SU-DHL-6 (cell line): ENCODE measurements around the gene RIN1.

ENCODE experiments used
- H2AFZ ChIP-seq: fragments of 200-600 bp; sonication (generic); 2 replicates; pipeline ENCODE4 v1.6.1; 2014; ENCODE audit warnings: low read depth, mild to moderate bottlenecking, moderate library complexity, mixed read lengths, antibody characterized with exemption, low read length; ENCODE audit not compliant: severe bottlenecking
- H3F3A ChIP-seq: fragments of 200-600 bp; shearing (Covaris generic); 2 replicates; pipeline ENCODE4 v1.6.0; 2016; ENCODE audit warnings: antibody characterized with exemption, mild to moderate bottlenecking; ENCODE audit not compliant: insufficient read depth
- H3K27ac ChIP-seq: fragments of 200-600 bp; sonication (generic); 2 replicates; pipeline ENCODE4 v1.5.1; 2016; ENCODE audit warnings: low read depth, mild to moderate bottlenecking, low read length, moderate library complexity, mixed read lengths
- H3K27me3 ChIP-seq: fragments of 200-600 bp; sonication (generic), shearing (Covaris generic); 2 replicates; pipeline ENCODE4 v1.6.0; 2014; ENCODE audit warnings: mild to moderate bottlenecking, low read length
- H3K36me3 ChIP-seq: fragments of 200-600 bp; sonication (generic); 2 replicates; pipeline ENCODE4 v1.6.1; 2014; ENCODE audit warnings: mild to moderate bottlenecking, low read length, mixed read lengths
- H3K4me2 ChIP-seq: fragments of 300-600, 200-600 bp; shearing (Covaris generic), sonication (generic); 2 replicates; pipeline ENCODE4 v1.6.0; 2014; ENCODE audit warnings: low read length, low read depth, mild to moderate bottlenecking; ENCODE audit not compliant: poor library complexity, severe bottlenecking
- H3K4me3 ChIP-seq: fragments of 200-600 bp; sonication (generic); 2 replicates; pipeline ENCODE4 v1.5.1; 2014; ENCODE audit warnings: antibody characterized with exemption, low read length, mild to moderate bottlenecking, mixed read lengths; ENCODE audit not compliant: insufficient read depth, poor library complexity, severe bottlenecking
- H3K79me2 ChIP-seq: fragments of 200-600 bp; sonication (generic); 2 replicates; pipeline ENCODE4 v1.6.1; 2014; ENCODE audit warnings: mild to moderate bottlenecking, low read length, moderate library complexity; ENCODE audit not compliant: insufficient read depth
- H3K9ac ChIP-seq: fragments of 200-600 bp; sonication (generic); 2 replicates; pipeline ENCODE4 v1.7.0; 2014; ENCODE audit warnings: mild to moderate bottlenecking, low read length
- H3K9me2 ChIP-seq: fragments of 200-600 bp; sonication (generic); replicated peaks from 2 replicates; pipeline ENCODE4 v1.6.1; 2014; ENCODE audit warnings: low read length; ENCODE audit not compliant: insufficient read depth
- H3K9me3 ChIP-seq: fragments of 200-600 bp; sonication (generic); 2 replicates; pipeline ENCODE4 v1.6.1; 2014; ENCODE audit warnings: low read length, mixed read lengths; ENCODE audit not compliant: insufficient read depth
- H4K20me1 ChIP-seq: fragments of 200-600 bp; sonication (generic); 2 replicates; pipeline ENCODE4 v1.6.1; 2014; ENCODE audit warnings: low read depth, mild to moderate bottlenecking, antibody characterized with exemption, low read length, moderate library complexity, mixed read lengths
- EZH2phosphoT487 ChIP-seq: fragments of 200-600 bp; sonication (generic), shearing (Covaris generic); conservative IDR thresholded peaks from 2 replicates; pipeline ENCODE4 v1.6.1; 2018; ENCODE audit warnings: mild to moderate bottlenecking, antibody characterized with exemption, low read length, moderate library complexity, mixed read lengths
- TF ChIP-seq, protein P1 (sequence below): fragments of 200-600 bp; sonication (generic); IDR thresholded peaks from one replicate; pipeline ENCODE4 v1.5.1; 2017; ENCODE audit warnings: antibody characterized with exemption, mild to moderate bottlenecking, low read length, moderate library complexity; ENCODE audit not compliant: insufficient read depth, poor library complexity, severe bottlenecking

The RIN1 gene

DNA sequence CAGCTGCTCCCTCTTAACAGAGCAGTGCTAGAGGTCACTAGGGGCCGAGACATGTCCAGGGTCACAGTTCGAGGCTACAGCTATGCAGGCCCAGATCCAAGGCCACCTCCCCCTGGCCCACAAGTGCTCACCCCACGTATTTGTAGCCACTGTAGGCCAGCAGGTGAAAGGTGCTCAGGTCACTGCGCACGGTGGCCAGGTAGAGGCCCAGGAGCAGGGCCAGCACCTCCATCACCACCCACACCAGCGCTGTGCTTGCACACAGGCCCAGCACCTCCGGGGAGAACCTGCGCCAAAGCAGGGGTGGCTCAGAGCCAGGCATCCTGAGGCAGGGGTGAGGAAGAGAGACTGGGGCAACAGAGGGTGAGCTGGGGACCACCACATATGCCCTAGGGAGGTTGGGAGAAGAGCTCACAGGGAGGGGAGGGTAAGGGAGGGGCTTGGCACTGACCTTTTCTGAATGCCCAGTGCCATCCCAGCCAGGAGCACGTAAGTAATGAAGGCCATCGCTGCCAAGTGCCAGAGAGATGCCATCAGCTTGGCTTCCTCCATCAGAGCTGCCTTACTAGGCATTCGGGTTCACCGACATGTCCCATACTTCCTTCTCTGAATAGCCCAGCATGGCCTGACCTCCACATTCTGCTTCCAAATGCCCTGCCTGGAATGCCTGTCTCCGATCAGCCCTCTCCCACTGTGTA is 50.8 kb downstream of the RIN1 start:
- no peak overlapping the region for H3K4me3 ChIP-seq
- peaks cover 5% of the 10 kb centered on the region; the same call in 1 of the 2 replicates for H3F3A ChIP-seq
- no peak overlapping the region for H3K9ac ChIP-seq
- H3K9me3 ChIP-seq: no peaks in the 10 kb centered on the region
- TF ChIP-seq EZH2phosphoT487: no peak
- TF ChIP-seq, protein P1, sequence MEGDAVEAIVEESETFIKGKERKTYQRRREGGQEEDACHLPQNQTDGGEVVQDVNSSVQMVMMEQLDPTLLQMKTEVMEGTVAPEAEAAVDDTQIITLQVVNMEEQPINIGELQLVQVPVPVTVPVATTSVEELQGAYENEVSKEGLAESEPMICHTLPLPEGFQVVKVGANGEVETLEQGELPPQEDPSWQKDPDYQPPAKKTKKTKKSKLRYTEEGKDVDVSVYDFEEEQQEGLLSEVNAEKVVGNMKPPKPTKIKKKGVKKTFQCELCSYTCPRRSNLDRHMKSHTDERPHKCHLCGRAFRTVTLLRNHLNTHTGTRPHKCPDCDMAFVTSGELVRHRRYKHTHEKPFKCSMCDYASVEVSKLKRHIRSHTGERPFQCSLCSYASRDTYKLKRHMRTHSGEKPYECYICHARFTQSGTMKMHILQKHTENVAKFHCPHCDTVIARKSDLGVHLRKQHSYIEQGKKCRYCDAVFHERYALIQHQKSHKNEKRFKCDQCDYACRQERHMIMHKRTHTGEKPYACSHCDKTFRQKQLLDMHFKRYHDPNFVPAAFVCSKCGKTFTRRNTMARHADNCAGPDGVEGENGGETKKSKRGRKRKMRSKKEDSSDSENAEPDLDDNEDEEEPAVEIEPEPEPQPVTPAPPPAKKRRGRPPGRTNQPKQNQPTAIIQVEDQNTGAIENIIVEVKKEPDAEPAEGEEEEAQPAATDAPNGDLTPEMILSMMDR: no peak
- H2AFZ ChIP-seq: no peak overlapping the region
- no peaks in the 10 kb centered on the region for H3K9me2 ChIP-seq
- H4K20me1 ChIP-seq: no peaks in the 10 kb centered on the region
- H3K27me3 ChIP-seq: no peaks in the 10 kb centered on the region
- no peak overlapping the region for H3K27ac ChIP-seq
- H3K36me3 ChIP-seq: no peaks in the 10 kb centered on the region
- H3K4me2 ChIP-seq: no peak overlapping the region
- H3K79me2 ChIP-seq: no peaks in the 10 kb centered on the region

DNA sequence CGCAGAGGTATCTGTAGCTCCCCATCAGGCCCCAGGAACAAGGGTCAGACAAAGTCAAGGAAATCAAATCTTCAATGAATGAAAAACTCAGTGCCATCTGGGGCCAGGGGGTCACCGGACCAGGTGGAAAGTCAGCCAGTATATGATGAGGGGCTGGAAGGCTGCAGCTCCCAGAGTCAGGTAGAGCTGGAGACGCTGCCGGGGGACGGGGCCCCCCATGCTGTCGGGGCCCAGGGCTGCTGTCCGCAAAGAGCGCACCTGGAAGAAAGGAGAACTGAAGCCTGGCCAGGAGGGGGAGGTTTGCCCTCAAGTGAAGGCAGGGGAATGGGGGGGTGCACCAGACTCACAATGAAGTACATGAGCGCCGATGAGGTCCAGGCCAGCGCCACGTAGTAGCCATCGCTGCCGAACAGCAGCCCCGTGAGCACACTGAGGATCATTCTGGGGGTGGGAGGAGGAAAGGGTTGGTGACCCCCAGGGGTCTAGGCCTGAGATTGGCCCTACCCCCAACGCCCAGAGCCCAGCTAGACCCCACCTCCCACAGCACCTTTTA is 51.6 kb downstream of the RIN1 start:
- Histone ChIP-seq H3K4me2 (no peak overlapping the region), H2AFZ (no peak overlapping the region), H3K27me3 (no peaks in the 10 kb centered on the region), H3K9me3 (no peaks in the 10 kb centered on the region), H3F3A (peaks cover 5% of the 10 kb centered on the region; the same call in 1 of the 2 replicates), H3K27ac (no peak overlapping the region), H4K20me1 (no peaks in the 10 kb centered on the region), H3K79me2 (no peaks in the 10 kb centered on the region), H3K4me3 (no peak overlapping the region), H3K9ac (no peak overlapping the region), H3K9me2 (no peaks in the 10 kb centered on the region), H3K36me3 (no peaks in the 10 kb centered on the region)
- TF ChIP-seq EZH2phosphoT487: no peak

DNA sequence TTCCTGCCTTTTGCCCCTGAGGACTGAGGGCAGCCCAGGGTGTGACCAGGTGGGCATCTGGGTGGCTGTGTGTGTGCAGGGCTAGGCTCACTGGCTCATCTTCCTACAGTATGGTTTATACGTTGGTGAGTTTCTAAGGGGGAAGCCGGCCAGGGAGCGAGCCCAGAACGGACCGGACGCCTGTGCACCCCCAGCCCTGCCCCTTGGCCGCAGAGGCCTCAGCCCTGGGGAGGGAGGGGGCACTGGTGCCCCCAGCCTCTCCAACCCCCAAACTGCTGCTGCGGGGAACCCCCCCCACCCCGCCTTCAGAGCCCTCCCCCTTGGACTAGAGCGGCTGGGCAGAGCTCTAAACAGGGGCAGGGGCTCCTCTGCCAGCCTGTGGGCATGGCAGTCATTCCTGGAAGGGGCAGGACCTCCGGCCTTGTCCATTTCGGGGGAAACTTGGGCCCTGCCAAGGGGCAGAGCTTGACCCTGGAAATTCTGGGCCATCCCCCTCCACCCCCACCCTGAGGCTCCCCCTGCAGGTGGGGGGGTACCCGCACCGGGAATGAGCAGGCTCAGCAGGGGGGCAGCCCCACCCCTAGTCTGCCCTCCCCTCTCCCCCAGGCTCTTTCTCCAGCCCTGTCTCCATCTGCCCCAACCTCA is 52.7 kb downstream of the RIN1 start:
- H4K20me1 ChIP-seq: no peaks in the 10 kb centered on the region
- peaks cover 5% of the 10 kb centered on the region; the same call in 1 of the 2 replicates for H3F3A ChIP-seq
- no peak for TF ChIP-seq EZH2phosphoT487
- TF ChIP-seq, protein P1: no peak
- no peak overlapping the region for H3K4me3 ChIP-seq
- H3K9me2 ChIP-seq: no peaks in the 10 kb centered on the region
- no peak overlapping the region for H3K9ac ChIP-seq
- no peaks in the 10 kb centered on the region for H3K79me2 ChIP-seq
- H3K4me2 ChIP-seq: no peak overlapping the region
- H3K36me3 ChIP-seq: no peaks in the 10 kb centered on the region
- H3K27me3 ChIP-seq: no peaks in the 10 kb centered on the region
- no peak overlapping the region for H2AFZ ChIP-seq
- H3K9me3 ChIP-seq: no peaks in the 10 kb centered on the region
- no peak overlapping the region for H3K27ac ChIP-seq
